ENCODE data around the gene SIMC1. TPM values are rescaled to one million over a fixed set of nuclear protein-coding genes. Genes with fewer than 3 reads are reported as not detected.

Gene SIMC1
- total and polyA plus RNA-seq, 7 donors: 2.0 to 17.0 (median 7.6) TPM

DNA sequence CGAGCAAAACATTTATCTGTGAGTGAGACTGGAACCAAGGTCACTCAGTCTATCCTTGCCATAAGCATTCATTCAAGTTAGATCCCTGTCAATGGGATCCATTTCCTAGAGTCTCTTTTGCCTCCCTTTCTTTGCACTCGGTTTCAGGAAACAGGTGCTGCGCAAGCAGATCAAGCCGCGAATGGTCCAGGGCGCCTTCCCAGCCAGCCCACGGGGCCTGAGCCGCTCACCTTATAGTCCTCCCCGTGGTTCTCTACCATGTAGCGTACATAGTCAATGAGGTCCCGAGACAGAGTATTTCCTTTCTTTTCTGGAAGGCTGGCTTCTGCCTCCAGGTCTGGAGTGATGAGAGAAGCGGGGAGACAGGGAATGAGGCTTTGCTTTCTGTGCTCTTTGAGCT, 146.8 kb downstream of the SIMC1 start:
- DNase-seq (peak in 1 of 2 donors; percentile 16), ATAC-seq (no peak)
- H3K36me3 ChIP-seq (ENCODE audit: insufficient read depth in 1 of 2, low read depth in 1 of 2): peaks cover 7 to 51% of the 10 kb centered on the region in 2 donors
- intact Hi-C loops (cut with DNase I): no loop called here
- peaks cover 57% of the 10 kb centered on the region for H3K4me1 ChIP-seq
- TF ChIP-seq, protein P1, sequence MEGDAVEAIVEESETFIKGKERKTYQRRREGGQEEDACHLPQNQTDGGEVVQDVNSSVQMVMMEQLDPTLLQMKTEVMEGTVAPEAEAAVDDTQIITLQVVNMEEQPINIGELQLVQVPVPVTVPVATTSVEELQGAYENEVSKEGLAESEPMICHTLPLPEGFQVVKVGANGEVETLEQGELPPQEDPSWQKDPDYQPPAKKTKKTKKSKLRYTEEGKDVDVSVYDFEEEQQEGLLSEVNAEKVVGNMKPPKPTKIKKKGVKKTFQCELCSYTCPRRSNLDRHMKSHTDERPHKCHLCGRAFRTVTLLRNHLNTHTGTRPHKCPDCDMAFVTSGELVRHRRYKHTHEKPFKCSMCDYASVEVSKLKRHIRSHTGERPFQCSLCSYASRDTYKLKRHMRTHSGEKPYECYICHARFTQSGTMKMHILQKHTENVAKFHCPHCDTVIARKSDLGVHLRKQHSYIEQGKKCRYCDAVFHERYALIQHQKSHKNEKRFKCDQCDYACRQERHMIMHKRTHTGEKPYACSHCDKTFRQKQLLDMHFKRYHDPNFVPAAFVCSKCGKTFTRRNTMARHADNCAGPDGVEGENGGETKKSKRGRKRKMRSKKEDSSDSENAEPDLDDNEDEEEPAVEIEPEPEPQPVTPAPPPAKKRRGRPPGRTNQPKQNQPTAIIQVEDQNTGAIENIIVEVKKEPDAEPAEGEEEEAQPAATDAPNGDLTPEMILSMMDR (IDR thresholded peaks at IDR 0.05): no peak
- H3K9me3 ChIP-seq: no peaks in the 10 kb centered on the region
- H3K27me3 ChIP-seq (ENCODE audit: insufficient read depth in 3 of 3, low read length in 2 of 3): no peaks in the 10 kb centered on the region
- WGBS, 3 donors: 84 to 93% (median 90%) methylated on average over 12 of the region's 12 CpGs
- no peak overlapping the region for H3K4me3 ChIP-seq
- H3K27ac ChIP-seq: peak overlapping the region; percentile 39

DNA sequence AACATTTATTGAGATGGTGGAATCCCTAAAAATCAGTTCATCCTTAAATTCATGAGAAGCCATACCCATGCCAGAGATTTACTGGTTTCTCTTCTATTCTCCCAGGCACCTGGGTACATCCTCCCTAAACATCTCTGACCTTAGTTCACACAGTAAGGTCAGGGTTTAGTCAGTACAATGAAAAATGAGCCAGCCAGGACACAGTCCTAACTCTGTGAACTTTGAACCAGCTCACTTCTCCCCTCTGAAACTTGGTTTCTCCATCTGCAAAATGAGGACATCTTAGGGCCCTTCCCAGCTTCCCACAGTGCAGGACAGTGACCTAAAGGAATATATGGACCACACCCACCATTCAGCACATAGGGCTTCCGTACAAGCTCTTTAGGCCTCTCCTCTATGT, 148.3 kb downstream of the SIMC1 start:
- Histone ChIP-seq H3K4me3 (peak overlapping the region; percentile 95), H3K4me1 (peaks cover 47% of the 10 kb centered on the region), H3K27me3 (ENCODE audit: insufficient read depth in 3 of 3, low read length in 2 of 3) (peaks cover 0 to 1% (median 0%) of the 10 kb centered on the region in 3 donors), H3K27ac (peak overlapping the region; percentile 94), H3K36me3 (ENCODE audit: insufficient read depth in 1 of 2, low read depth in 1 of 2) (peaks cover 7 to 63% of the 10 kb centered on the region in 2 donors), H3K9me3 (no peaks in the 10 kb centered on the region)
- TF ChIP-seq, protein P1 (IDR thresholded peaks at IDR 0.05): no peak
- ATAC-seq (no peak), DNase-seq (no peak)
- intact Hi-C loops (cut with DNase I): no loop called here
- 58 to 71% (median 60%) methylated on average over 1 of the region's 1 CpG for WGBS, 3 donors

DNA sequence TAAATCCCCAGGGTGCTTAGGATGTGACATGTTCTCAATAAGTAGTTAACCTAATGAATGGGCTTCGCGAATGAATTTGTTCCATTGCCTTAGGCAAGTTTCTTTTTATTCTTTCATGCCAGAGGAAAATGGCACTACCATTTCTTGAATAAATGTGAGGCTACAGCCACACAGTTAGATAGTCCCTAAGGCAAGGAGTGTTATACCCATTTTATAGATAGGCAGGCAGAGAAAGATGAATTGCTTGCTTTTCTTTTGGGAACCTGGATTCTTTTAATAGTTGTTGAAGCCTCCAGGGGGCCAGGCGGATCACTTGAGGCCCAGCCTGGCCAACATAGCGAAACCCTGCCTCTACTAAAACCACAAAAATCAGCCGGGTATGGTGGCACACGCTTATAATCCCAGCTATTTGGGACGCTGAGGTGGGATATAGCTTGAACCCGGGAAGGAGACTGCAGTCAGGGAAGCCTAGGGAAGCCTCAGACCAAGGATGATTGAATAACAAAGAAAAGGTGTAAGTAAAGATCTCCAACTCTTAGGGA, 149.2 kb downstream of the SIMC1 start:
- intact Hi-C loops (cut with DNase I): no loop called here
- WGBS, 3 donors: 32 to 41% (median 37%) methylated on average over 8 of the region's 8 CpGs
- no peak for ATAC-seq

DNA sequence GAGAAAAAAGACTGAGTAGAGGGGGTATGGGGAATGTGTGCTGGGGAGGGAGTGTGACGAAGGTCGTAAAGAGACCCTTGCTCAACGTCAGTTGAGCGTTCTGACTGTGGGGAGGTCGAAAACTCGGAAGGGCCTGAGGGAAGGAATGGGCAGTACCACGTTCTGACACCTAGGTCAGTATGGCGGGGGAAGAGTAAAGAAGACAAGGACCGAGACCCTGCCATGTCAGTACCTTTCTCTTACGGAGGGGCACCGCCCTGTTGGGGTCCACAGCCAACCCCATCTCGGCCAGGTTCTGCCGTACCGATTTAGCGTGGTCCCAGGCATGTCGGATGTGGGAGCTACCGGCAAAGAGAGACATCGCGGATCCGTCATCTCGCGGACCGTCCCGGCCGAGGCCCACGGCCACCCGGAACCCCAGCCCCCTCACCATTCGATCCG, 149.8 kb downstream of the SIMC1 start:
- peak overlapping the region; percentile 95 for H3K4me3 ChIP-seq
- intact Hi-C loops (cut with DNase I): loop anchor here in 1 of 2 donors (2.0 kb wide), 1 partner anchor 27 kb away; the partner anchor contains the start of gene KIAA1191
- no peaks in the 10 kb centered on the region for H3K9me3 ChIP-seq
- 0% methylated on average over 27 to 29 of the region's 29 CpGs for WGBS, 3 donors
- H3K36me3 ChIP-seq (ENCODE audit: insufficient read depth in 1 of 2, low read depth in 1 of 2): peaks cover 7 to 69% of the 10 kb centered on the region in 2 donors
- H3K27me3 ChIP-seq (ENCODE audit: insufficient read depth in 3 of 3, low read length in 2 of 3): peaks cover 0 to 1% (median 0%) of the 10 kb centered on the region in 3 donors
- H3K27ac ChIP-seq: peak overlapping the region; percentile 94
- peaks cover 32% of the 10 kb centered on the region for H3K4me1 ChIP-seq
- no peak for DNase-seq
- TF ChIP-seq, protein P1 (IDR thresholded peaks at IDR 0.05): no peak
- peak; percentile 4 to 21 (median 12) for ATAC-seq

More for the DNA sequence above, 149.2 kb downstream of the SIMC1 start:
- Histone ChIP-seq H3K9me3 (no peaks in the 10 kb centered on the region), H3K4me1 (peaks cover 38% of the 10 kb centered on the region), H3K4me3 (peak overlapping the region; percentile 95), H3K27ac (peak overlapping the region; percentile 94), H3K36me3 (ENCODE audit: insufficient read depth in 1 of 2, low read depth in 1 of 2) (peaks cover 7 to 69% of the 10 kb centered on the region in 2 donors), H3K27me3 (ENCODE audit: insufficient read depth in 3 of 3, low read length in 2 of 3) (peaks cover 0 to 1% (median 0%) of the 10 kb centered on the region in 3 donors)
- TF ChIP-seq, protein P1 (IDR thresholded peaks at IDR 0.05): no peak
- DNase-seq: peak in 1 of 2 donors; percentile 10
